GM10266 (cell line): ENCODE measurements around the gene TNPO1.

ENCODE experiments used
- DNase-seq: peaks from one replicate; pipeline ENCODE4 v3.0.0; 2012; ENCODE audit errors: extremely low spot score
- TF ChIP-seq, protein P1 (sequence below): IDR thresholded peaks from 2 replicates; pipeline ENCODE4 v1.5.1; 2012; ENCODE audit warnings: mild to moderate bottlenecking, low read depth; ENCODE audit not compliant: control insufficient read depth, insufficient read depth; ENCODE audit errors: missing control alignments

TNPO1 gene

DNA sequence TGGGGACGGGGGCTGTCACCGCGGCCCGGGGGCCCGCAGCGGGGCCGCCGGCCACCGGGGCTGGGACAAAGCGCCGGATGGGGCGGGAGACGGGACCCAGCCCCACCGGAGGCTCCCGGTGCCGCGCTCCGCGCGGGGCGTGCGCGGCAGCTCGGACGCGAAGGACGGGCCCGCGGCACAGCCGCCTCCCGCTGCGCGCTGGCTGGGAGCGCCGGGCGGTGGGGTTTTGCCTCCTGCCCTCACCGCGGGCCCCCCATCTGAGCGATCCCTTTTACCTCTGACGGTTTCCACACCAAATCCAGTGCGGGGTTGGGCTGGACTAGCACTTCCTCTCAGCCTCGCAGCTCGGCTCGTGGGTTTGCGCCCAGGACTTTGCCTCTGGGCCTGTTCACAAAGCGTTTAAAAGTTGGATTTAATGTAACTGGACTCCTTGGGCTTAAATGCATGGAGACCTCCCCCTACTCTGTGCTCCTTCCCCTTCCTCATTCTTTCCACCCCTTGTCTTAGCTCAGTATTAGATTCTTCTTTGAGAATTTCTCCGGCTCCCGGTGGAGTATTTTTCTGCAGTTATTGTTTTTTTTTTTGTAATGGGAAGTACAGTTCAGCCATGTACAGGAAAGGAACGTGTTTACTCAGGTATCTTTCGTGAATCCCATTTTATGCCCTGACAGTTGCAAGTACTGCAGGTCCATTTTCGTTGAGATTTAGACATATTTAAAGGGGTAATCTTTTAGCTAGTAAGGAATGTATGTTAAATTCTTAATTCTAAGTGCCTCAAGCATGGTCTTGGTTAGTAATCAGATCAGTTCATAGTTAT, 140.1 kb downstream of the TNPO1 start:
- TF ChIP-seq, protein P1, sequence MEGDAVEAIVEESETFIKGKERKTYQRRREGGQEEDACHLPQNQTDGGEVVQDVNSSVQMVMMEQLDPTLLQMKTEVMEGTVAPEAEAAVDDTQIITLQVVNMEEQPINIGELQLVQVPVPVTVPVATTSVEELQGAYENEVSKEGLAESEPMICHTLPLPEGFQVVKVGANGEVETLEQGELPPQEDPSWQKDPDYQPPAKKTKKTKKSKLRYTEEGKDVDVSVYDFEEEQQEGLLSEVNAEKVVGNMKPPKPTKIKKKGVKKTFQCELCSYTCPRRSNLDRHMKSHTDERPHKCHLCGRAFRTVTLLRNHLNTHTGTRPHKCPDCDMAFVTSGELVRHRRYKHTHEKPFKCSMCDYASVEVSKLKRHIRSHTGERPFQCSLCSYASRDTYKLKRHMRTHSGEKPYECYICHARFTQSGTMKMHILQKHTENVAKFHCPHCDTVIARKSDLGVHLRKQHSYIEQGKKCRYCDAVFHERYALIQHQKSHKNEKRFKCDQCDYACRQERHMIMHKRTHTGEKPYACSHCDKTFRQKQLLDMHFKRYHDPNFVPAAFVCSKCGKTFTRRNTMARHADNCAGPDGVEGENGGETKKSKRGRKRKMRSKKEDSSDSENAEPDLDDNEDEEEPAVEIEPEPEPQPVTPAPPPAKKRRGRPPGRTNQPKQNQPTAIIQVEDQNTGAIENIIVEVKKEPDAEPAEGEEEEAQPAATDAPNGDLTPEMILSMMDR: no peak

DNA sequence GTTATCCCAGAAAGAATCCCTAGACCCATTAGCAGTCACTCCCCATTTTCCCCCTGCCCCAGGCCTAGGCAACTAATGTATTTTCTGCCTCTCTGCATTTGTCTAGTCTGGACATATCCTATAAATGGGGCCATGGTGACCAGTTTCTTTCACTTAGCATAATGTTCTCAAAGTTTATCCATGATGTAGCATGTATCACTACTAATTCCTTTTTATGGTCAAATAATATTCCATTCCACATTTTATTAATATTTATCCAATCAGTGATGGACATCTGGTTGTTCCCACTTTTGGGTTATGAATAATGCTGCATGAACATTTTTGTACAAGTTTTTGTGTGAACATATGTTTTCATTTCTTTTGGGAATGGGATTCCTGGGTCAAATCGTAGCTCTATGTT, 140.9 kb downstream of the TNPO1 start:
- TF ChIP-seq, protein P1: no peak
- DNase-seq: no peak

More for the DNA sequence above, 140.1 kb downstream of the TNPO1 start:
- DNase-seq: peak; percentile 61

DNA sequence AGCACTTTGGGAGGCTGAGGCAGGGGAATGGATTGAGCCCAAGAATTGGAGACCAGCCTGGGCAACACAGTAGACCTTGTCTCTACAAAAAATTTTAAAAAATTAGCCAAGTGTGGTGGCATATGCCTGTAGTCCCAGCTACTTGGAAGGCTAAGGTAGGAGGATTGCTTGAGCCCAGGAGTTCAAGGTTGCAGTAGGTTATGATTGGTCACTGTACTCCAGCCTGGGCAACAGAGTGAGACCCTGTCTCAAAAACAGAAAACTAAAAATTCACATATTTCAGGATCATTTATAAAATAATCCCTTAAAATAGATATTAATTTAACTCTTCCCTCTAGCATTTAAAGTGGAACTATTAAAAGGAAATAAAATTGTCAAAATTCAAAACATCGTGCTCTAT, 142.8 kb downstream of the TNPO1 start:
- TF ChIP-seq, protein P1: no peak
- no peak for DNase-seq
